NCI-H146 (cell line): ENCODE data around the gene PRF1.
"Not testable (repeated sequence)": the region's sequence is repeated elsewhere in the genome, so short reads cannot be mapped to it uniquely, and the experiment has no call there.

ENCODE experiments used
- DNase-seq: peaks from one replicate; lab custom pipeline; 2025; lab: John Stamatoyannopoulos, UW

Gene PRF1

DNA sequence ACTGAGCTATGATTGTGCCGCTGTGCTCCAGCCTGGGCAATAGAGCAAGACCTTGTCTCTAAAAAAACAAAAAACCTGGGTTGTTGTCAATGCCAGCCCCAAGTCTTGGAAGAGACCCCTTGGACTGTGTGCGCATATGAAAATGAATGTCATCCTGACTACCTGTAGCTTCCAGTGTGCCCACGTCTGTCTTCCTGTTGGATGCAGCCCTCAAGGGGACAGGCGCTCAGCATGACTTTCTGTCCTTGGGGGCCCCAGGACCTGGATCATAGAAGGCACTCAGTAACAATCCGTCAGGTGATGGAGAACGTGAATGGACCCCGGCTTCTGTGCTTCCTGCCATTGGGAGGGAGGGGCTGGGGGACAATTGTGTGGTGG is 9.0 kb downstream of the PRF1 start:
- DNase-seq, result no peak

DNA sequence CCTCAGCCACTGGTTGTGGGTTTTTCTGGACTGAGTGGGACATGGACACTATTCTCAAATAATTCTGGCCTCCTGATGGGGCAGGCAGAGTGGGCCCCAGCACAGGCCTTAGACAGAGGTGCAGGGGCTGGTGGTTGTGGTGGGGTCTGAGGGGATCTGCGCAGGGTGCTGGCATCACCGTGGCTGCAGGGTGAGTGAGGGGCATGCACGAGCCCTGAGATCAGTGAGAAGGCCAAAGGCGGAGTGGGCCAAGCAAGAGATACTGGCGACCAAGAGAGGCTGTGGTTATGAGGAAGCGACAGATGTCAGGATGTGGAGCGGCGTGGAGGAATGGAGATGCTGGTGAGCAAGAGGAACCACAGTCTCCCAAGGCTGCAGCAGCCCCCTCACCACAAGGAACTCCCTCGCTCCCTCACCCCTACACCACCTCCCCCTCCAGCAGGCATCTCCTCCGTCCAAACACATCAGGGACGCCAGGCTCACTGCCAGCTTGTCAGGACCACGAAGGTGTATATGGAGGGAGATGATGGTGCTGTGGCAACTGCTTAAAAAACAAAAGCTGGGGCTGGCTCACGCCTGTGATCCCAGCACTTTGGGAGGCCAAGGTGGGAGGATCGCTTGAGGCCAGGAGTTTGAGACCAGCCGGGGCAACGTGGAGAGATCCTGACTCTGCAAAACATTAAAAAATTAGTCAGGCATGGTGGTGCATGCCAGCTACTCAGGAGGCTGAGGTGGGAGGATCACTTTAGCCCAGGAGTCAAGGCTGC is 9.6 kb downstream of the PRF1 start:
- no peak for DNase-seq

DNA sequence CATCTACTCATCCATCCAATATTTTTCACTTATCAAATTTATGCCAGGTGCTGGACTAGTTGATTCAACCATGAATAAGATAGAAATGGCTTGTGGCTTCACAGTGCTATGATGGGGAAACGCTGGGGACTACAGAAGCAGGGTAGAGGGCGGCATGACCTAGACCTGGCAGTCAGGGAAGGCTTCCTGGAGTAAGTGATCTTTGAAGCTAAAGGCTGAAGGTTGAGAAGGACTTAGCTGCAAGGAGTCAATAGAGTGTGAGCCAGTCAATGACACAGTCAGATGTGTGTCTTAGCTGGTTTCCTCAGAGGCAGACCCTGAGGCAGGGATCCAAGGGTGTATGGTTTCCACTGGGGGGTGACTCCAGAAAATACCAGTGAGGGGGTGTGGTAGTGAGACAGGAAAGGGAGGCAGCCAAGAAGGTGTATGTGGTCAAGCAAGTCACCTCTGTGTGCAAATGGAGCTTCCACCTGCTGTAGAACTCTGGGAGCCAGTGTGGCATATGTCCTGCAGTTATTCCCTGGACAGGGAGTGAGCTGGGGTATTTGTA is 10.3 kb downstream of the PRF1 start:
- no peak for DNase-seq

DNA sequence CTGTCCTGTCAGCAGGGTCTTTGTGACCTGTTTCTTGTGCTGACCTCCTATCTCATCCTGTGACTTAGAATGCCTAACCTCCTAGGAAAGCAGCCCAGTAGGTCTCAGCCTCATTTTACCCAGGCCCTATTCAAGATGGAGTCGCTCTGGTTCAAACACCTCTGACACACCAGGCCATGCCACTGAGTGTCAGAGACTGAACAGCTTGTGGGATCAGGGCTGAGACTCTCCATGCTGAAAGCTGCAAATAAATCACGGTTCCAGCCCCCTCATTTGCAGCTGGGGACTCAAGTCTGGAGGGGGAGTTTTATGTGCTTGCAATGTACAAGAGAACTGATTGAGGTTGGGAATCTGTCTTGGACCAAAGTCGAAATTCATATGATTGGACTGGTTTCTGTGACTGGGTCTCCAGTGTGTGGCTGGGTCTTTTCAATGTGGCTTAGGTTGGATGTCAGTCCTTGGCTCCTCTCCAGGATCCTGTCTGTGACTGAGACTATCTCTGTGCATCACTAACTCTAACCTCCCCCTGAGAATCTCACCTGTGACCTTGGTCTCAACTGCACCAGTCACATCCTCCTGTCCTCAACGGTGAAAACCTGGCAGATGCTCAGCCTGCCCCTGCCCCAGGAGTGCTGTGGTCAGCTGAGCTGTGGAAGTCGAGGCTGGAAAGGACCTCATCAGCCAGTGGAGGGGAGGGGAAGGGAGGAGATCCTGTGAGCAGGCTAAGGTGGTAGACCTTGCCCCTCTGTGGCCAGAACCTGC is 11.7 kb downstream of the PRF1 start:
- DNase-seq, result no peak

DNA sequence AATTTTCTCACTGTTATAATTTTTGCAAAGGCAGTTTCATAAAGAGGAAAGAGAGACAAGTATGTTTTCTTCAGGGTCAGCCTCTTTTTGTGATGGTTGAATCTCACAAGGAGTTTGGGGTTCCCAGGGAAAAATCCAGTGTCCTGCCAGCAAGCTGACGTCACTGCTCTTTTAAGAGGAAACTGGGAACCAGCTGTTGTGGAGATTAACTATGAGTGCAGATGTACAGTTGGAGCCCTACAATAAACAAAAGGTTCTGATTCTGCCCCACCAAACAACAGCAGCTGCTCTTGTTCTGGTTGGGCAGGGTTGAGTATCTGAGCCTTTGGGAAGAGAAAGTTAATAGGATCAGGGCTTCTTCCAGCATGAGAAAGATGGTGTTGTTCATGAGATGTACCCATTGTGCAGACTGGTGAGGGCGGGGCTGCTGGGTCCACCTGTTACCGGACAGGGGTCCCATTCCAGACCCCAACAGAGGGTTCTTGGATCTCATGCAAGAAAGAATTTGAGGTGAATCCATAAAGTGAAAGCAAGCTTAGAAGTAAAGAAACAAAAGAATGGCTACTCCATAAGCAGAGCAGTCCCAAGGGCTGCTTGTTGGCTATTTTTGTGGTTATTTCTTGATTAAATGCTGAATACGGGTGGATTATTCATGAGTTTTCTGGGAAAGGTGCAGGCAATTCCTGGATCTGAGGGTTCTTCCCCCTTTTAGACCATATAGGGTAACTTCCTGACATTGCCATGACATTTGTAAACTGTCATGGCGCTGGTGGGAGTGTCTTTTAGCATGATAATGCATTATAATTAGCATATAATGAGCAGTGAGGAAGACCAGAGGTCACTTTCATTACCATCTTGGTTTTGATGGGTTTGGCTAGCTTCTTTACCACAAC is 12.5 kb downstream of the PRF1 start:
- no peak for DNase-seq

DNA sequence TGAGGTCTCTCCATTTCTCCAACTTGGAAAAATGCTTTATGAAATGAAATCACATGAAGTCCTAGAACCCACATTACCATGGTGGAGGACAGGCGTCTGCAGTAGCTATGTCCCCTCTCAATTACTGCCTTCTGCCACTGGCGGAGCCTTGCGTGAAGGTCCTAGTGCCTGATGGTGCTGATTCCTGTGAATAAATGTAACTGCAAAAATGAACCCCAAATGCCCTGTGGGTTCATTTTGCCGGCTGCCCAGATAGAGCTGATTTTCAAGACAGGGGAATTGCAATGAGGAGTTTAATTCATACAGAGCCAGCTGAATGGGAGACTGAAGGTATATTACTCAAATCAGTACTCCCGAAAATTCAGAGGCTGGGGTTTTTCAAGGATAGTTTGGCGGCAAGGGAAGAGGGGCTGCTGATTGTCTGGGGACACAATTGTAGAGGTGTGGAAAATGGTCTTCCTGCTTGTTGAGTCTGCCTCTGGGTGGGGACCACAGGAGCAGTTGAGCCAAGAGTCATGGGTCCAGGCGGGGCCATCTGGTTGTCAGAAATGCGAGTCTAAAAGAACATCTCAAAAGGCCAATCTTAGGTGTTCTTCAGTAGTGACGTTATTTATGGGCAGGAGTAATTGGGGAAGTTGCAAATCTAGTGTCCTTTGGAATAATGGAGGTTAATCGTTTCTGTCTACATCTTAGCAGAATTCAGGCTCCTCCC is 13.5 kb downstream of the PRF1 start:
- DNase-seq, result no peak

DNA sequence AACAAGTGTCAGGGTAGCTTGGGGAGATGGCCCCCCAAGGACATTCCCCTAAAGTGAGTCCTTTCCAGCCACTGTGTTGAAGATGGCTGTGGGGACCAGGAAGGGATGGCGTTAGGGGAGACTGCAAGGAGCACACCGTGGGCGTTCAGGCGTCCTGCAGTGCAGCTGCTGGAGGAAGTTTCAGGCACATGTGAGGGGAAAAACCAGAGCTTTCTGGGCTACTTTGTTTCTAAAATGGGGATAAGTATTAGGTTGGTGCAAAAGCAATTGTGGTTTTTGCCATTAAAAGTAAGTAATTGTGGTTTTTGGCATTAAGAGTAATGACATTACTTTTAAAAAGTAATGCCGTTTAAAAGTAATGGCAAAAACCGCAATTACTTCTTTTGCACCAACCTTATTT is 14.3 kb downstream of the PRF1 start:
- no peak for DNase-seq

GRCh38 chr10:70587045-70587658 is 15.4 kb downstream of the PRF1 start:
- no peak for DNase-seq

DNA sequence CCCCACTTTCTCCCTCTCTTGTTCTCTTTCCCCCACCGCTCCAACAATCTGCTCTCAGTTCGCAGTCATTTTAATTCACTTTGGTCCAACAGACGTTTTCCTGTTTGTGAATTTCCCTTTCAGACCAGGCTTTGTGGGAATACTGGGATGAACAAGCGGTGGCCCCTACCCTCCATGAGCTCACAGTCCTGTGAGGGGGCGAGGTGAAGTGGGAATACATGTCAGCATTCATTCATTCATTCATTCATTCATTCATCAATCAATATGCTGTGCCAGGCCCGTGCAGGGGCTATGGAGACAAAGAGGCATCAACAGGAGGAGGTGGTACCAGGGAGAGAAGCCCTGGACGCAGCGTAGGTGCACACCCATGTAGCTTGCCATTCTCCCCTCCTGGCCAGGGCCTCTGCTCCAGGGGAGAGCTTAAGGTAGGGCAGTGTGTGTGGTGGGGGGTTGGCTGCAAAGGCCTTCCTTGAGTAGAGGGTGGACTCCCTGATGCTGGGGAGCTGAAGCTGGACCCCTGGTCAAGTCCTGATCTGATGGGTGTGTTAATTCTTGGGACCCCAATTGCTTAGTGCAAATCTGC is 16.1 kb downstream of the PRF1 start:
- DNase-seq, result no peak

- DNase-seq, result no peak
These were observed 16.9 kb downstream of the PRF1 start for GRCh38 chr10:70585578-70586169.

DNA sequence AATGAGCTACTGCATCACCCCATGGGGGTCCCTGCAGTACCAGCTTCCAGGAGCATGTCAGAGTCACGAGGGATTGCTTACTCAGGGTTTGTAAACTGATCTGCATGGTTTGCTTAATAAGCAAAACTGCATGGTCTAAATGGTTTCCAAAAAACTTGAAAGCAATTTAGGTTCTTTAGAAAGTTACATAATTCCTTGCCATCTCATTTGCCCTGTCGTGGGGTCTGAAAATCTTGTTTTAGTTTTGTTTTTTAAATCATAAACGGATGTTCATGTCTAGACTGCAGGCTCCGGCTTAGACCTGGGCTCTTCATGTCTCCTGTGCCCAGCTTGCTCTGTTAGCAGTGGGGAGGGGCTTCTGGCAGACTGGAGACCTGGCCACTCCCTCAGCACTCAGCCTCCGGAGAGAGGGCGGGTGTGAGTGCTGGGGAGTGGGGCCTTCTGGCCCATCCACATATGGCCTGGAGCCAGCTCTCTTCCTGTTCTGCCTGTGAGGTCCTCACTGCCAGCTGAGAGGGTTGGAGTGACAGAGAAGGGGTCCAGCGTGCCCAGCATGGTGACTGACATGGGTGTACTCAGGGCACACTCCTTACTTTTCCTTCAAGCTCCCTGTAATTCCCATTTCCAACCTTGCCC is 17.5 kb downstream of the PRF1 start:
- peak; percentile 87 for DNase-seq

DNA sequence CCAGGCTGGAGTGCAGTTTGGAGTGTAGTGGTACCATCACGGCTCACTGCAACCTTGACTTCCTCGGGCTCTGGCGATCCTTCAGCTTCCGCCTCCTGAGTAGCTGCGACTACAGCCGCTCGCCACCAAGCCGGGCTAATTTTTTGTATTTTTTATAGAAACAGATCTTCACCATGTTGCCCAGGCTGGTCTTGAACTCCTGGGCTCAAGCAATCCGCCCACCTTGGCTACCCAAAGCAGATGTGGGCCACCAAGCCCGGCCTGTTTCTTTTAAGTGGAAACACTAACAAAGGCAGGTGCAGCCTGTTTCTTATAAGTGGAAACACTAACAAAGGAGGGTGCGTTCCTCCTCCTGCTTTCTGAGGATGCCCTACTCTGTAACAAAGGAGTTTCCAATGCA is 18.2 kb downstream of the PRF1 start:
- peak; percentile 36 for DNase-seq

- no peak for DNase-seq
These were observed 18.9 kb downstream of the PRF1 start for GRCh38 chr10:70583669-70584037.

DNA sequence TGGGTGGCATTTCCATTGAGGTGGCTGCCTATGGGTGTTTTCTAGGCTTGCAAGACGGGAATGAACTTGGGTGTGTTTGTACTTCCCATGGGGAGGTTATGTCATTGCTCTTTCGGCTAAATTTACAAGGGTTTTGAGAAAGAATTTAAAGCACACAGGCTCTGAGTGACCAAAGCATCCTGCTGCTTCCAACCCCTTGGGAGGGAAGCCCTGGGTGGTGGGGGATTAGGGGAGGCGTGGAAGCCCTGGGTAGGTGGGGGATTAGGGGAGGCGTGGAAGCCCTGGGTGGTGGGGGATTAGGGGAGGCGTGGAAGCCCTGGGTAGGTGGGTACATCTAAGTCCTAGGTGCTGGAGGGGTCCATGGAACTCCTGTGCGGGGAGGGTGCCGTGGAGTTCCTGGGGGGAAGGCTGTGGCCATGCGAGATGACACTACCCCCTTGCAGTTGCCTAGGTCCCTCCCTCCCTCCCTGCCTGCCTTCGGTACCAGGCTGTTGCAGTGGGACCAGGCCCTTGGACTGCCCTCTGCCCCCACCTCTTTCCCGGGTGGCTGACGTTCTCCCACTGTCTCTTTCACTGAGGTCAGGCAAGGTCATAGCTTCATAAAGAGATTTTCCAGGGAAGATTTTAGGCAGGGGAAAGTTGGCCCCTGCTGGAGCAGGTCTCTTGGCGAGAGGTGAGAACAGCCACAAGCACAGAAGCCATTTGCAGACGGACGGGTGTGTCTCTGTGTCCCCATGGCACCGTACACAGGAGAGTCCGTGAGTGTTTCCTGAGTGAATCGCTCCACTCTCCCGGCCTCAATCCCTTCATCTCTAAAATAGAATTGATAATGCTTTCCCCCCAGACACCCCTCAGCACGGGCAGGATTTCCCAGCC is 19.5 kb downstream of the PRF1 start:
- no peak for DNase-seq

- DNase-seq, result not testable (repeated sequence)
These were observed 21.4 kb downstream of the PRF1 start for GRCh38 chr10:70581176-70581575.

DNA sequence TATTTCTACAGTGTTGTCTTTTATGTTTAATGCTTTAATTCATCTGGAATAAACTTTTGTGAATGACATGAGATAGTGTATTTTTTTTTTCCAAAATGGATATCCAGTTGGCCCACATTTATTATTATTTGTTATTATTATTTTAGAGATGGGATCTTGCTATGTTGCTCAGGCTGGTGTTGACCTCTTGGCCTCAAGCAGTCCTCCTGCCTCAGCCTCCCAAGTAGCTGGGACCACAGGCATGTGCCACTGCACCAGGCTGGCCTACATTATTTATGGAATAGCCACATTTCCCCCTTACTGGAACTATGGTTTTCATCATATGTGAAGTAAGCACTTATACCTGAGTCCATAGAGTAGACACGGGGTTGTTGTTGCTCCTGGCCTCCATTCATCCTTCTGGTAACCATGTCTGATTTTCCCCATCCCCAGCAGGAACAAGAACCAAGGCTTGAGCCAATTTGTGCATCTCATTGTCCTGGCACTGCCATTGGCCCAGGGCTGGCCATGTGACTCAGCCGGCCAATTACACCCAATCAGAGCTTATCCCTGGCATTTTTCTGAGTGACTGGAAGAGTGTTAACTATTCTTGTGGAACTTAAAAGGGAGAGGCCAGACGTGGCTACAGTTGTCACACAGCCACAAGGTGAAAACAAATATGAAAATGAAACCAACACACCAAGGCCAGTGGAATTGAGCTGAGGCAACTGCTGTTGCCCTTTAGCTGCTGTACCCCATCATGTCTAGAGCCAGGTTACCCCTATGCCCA is 23.1 kb downstream of the PRF1 start:
- no peak for DNase-seq

DNA sequence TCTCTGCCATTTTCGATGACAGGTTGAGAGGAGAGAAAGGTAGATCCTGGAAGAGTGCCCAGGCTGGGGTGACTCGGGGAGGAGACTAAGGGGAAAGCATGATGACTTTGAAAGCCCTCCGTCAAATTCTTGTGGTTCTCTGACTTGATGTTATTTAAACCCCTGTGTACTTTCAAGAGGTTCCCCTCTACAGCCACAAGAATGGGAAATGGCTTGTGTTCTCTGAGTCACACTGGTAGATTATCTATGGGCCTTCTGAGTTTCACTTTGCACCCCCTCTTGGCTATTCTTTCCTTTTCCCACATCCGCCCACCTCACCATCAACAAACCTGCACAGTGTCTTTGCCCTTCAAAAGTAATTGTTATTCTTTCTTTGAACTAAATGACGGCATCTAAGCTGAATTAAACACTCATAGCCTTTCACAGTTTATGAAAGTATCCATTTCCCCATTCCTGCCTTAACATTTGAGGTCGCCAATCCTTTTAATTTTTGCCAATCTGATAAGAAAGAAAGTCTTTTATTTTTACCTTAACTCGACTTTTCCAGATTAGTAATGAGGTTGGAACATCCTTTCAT is 24.1 kb downstream of the PRF1 start:
- no peak for DNase-seq
